ENCODE results near the gene ABHD17B. TPM values are rescaled to one million over a fixed set of nuclear protein-coding genes. Genes with fewer than 3 reads are reported as not detected.

Gene ABHD17B
- total RNA-seq, 1 donor from 2014 or later = 12.5 TPM

- no peak for DNase-seq (ENCODE audit: low spot score)
- no peak overlapping the region for H3K27ac Mint-ChIP-seq (ENCODE audit: unreplicated experiment)
- no peak overlapping the region for H3K4me3 Mint-ChIP-seq (ENCODE audit: unreplicated experiment)
- H3K9me3 Mint-ChIP-seq (ENCODE audit: low read depth) = no peaks in the 10 kb centered on the region
- no peak for TF ChIP-seq CTCF (IDR thresholded peaks at IDR 0.05)
- no peaks in the 10 kb centered on the region for H3K27me3 Mint-ChIP-seq (ENCODE audit: low read depth)
- H3K36me3 Mint-ChIP-seq (ENCODE audit: low read depth) = peaks cover 1% of the 10 kb centered on the region
- peaks cover 47% of the 10 kb centered on the region for H3K4me1 Mint-ChIP-seq (ENCODE audit: low read depth)
These were observed 15.9 kb downstream of the ABHD17B start for GRCh38 chr9:71895117-71895516.

GRCh38 chr9:71891557-71892189 lies 19.3 kb downstream of the ABHD17B start:
- TF ChIP-seq CTCF (IDR thresholded peaks at IDR 0.05) = no peak
- no peaks in the 10 kb centered on the region for H3K27me3 Mint-ChIP-seq (ENCODE audit: low read depth)
- H3K4me3 Mint-ChIP-seq (ENCODE audit: unreplicated experiment) = no peak overlapping the region
- no peak for DNase-seq (ENCODE audit: low spot score)
- peaks cover 26% of the 10 kb centered on the region for H3K4me1 Mint-ChIP-seq (ENCODE audit: low read depth)
- H3K27ac Mint-ChIP-seq (ENCODE audit: unreplicated experiment) = no peak overlapping the region
- H3K36me3 Mint-ChIP-seq (ENCODE audit: low read depth) = peaks cover 1% of the 10 kb centered on the region
- no peaks in the 10 kb centered on the region for H3K9me3 Mint-ChIP-seq (ENCODE audit: low read depth)

GRCh38 chr9:71890042-71890679 lies 20.8 kb downstream of the ABHD17B start:
- H3K27me3 Mint-ChIP-seq (ENCODE audit: low read depth) = no peaks in the 10 kb centered on the region
- peaks cover 14% of the 10 kb centered on the region for H3K4me1 Mint-ChIP-seq (ENCODE audit: low read depth)
- no peak overlapping the region for H3K27ac Mint-ChIP-seq (ENCODE audit: unreplicated experiment)
- H3K9me3 Mint-ChIP-seq (ENCODE audit: low read depth) = no peaks in the 10 kb centered on the region
- peaks cover 1% of the 10 kb centered on the region for H3K36me3 Mint-ChIP-seq (ENCODE audit: low read depth)
- H3K4me3 Mint-ChIP-seq (ENCODE audit: unreplicated experiment) = no peak overlapping the region
- no peak for TF ChIP-seq CTCF (IDR thresholded peaks at IDR 0.05)
- DNase-seq (ENCODE audit: low spot score) = no peak

- Mint-ChIP-seq H3K27me3 (ENCODE audit: low read depth) (no peaks in the 10 kb centered on the region), H3K4me3 (ENCODE audit: unreplicated experiment) (no peak overlapping the region), H3K4me1 (ENCODE audit: low read depth) (peaks cover 10% of the 10 kb centered on the region), H3K27ac (ENCODE audit: unreplicated experiment) (no peak overlapping the region), H3K36me3 (ENCODE audit: low read depth) (peaks cover 6% of the 10 kb centered on the region), H3K9me3 (ENCODE audit: low read depth) (peaks cover 12% of the 10 kb centered on the region)
- no peak for DNase-seq (ENCODE audit: low spot score)
- TF ChIP-seq CTCF (IDR thresholded peaks at IDR 0.05) = no peak
These were observed 23.6 kb downstream of the ABHD17B start for GRCh38 chr9:71887362-71887761.

GRCh38 chr9:71886541-71886940 lies 24.5 kb downstream of the ABHD17B start:
- no peak for DNase-seq (ENCODE audit: low spot score)
- Mint-ChIP-seq H3K27me3 (ENCODE audit: low read depth) (no peaks in the 10 kb centered on the region), H3K9me3 (ENCODE audit: low read depth) (peaks cover 12% of the 10 kb centered on the region), H3K36me3 (ENCODE audit: low read depth) (peaks cover 6% of the 10 kb centered on the region), H3K4me3 (ENCODE audit: unreplicated experiment) (no peak overlapping the region), H3K27ac (ENCODE audit: unreplicated experiment) (no peak overlapping the region), H3K4me1 (ENCODE audit: low read depth) (peaks cover 10% of the 10 kb centered on the region)
- no peak for TF ChIP-seq CTCF (IDR thresholded peaks at IDR 0.05)

All from chondrocyte (in vitro differentiated cells).